Keratinocyte (primary cell): ENCODE measurements around the gene STK33. TPM values are rescaled to one million over a fixed set of nuclear protein-coding genes. Genes with fewer than 3 reads are reported as not detected.

Source experiments
- DNase-seq: peaks from one replicate; pipeline ENCODE4 v3.0.0-alpha.2; 2011; ENCODE audit warnings: low read depth, missing footprints, low spot score
- FAIRE-seq: peaks from 2 replicates; lab custom pipeline; 2011; peaks lifted over from hg19 to GRCh38; lab: Jason Lieb, UNC
- H2AFZ ChIP-seq: 2 replicates; pipeline ENCODE4 v1.6.0; 2012; ENCODE audit warnings: low read length, control low read depth, inconsistent platforms; ENCODE audit not compliant: control insufficient read depth
- H3K27ac ChIP-seq: 2 replicates; pipeline ENCODE4 v1.5.1; 2011; ENCODE audit warnings: low read length; ENCODE audit not compliant: control insufficient read depth, insufficient read depth
- H3K27me3 ChIP-seq: 3 replicates; pipeline ENCODE4 v1.6.0; 2011; ENCODE audit warnings: low read length; ENCODE audit not compliant: control insufficient read depth, insufficient read depth; ENCODE audit errors: extremely low read depth
- H3K36me3 ChIP-seq, 2 experiments: 2 replicates in 1 of 2; 3 replicates in 1 of 2; pipeline ENCODE4 v1.5.1; 2011; ENCODE audit warnings: low read length in 2 of 2, mild to moderate bottlenecking in 1 of 2; ENCODE audit not compliant: control insufficient read depth in 2 of 2, insufficient read depth in 2 of 2; ENCODE audit errors: extremely low read depth in 1 of 2
- H3K4me1 ChIP-seq: 3 replicates; pipeline ENCODE4 v1.5.1; 2011; ENCODE audit warnings: low read length; ENCODE audit not compliant: control insufficient read depth, insufficient read depth; ENCODE audit errors: extremely low read depth
- H3K4me2 ChIP-seq: 3 replicates; pipeline ENCODE4 v1.6.0; 2011; ENCODE audit warnings: low read depth, low read length; ENCODE audit not compliant: control insufficient read depth, insufficient read depth; ENCODE audit errors: extremely low read depth
- H3K4me3 ChIP-seq, 3 experiments: fragments of 200-600 bp in 1 of 3; sonication (generic) in 1 of 3; 2 replicates in 2 of 3; 3 replicates in 1 of 3; pipeline ENCODE4 v1.5.1; 2011 to 2016; ENCODE audit warnings: low read length in 3 of 3, mild to moderate bottlenecking in 3 of 3, control low read depth in 2 of 3, inconsistent platforms in 1 of 3, low read depth in 1 of 3, mixed read lengths in 1 of 3, mixed run types in 1 of 3, moderate library complexity in 1 of 3; ENCODE audit not compliant: control insufficient read depth in 2 of 3, insufficient read depth in 2 of 3; ENCODE audit errors: extremely low read depth in 1 of 3
- H3K79me2 ChIP-seq: 2 replicates; pipeline ENCODE4 v1.6.0; 2012; ENCODE audit warnings: low read length; ENCODE audit not compliant: control insufficient read depth, insufficient read depth
- H3K9ac ChIP-seq: 3 replicates; pipeline ENCODE4 v1.6.0; 2011; ENCODE audit warnings: low read length; ENCODE audit not compliant: control insufficient read depth, insufficient read depth; ENCODE audit errors: extremely low read depth
- H3K9me1 ChIP-seq: 3 replicates; pipeline ENCODE4 v1.6.0; 2011; ENCODE audit warnings: low read length; ENCODE audit not compliant: control insufficient read depth, insufficient read depth; ENCODE audit errors: extremely low read depth
- H3K9me3 ChIP-seq: 2 replicates; pipeline ENCODE4 v1.5.1; 2012; ENCODE audit warnings: low read depth, low read length; ENCODE audit not compliant: control insufficient read depth
- H4K20me1 ChIP-seq: 3 replicates; pipeline ENCODE4 v1.6.0; 2011; ENCODE audit warnings: low read length; ENCODE audit not compliant: control insufficient read depth, insufficient read depth; ENCODE audit errors: extremely low read depth
- EZH2 ChIP-seq: IDR thresholded peaks from one replicate; pipeline ENCODE4 v1.6.1; 2012; ENCODE audit warnings: inconsistent platforms, mild to moderate bottlenecking, low read length, moderate library complexity
- dilution Hi-C: fragments of 300-500 bp; cut with MboI; formaldehyde crosslinking; loops from one replicate; pipeline ENCODE4 v1.7.0; 2020; ENCODE audit warnings: low sequenced_read_pairs; ENCODE audit not compliant: extremely low pct_ligation_motif_present
- polyA plus RNA-seq, 5 experiments: library from polyadenylated mRNA; depleted of rRNA in 3 of 5; stranded (reverse) in 3 of 5; stranded (forward) in 1 of 5; unstranded in 1 of 5; fragments of >200 nt; gene quantifications; 1 replicate in 1 of 5; 2 replicates in 3 of 5; 3 replicates in 1 of 5; pipeline versions ENCODE4 v1.2.1 to v1.2.3, GENCODE V29; 2011 to 2012; ENCODE audit warnings: missing spikeins in 2 of 5, low read depth in 1 of 5, low replicate concordance in 1 of 5
- TF ChIP-seq, protein P1 (sequence below), 3 experiments: IDR thresholded peaks in 1 of 3; conservative IDR thresholded peaks in 1 of 3; optimal IDR thresholded peaks in 1 of 3; 2 replicates in 2 of 3; 3 replicates in 1 of 3; pipeline versions ENCODE3 to v1.5.1; 2011; ENCODE audit warnings: low read length in 3 of 3, mild to moderate bottlenecking in 3 of 3, moderate library complexity in 2 of 3, control low read depth in 1 of 3, inconsistent platforms in 1 of 3; ENCODE audit not compliant: insufficient read depth in 2 of 3; ENCODE audit errors: extremely low read depth in 1 of 3

The STK33 gene
- polyA plus RNA-seq, 1 donor (not counting 4 experiments of a cell fraction or from before 2014, with no cell fraction given), result 0.05 TPM

GRCh38 chr11:8621147-8621546, 27.1 kb upstream of the STK33 start:
- Histone ChIP-seq H2AFZ (no peak overlapping the region), H3K9me1 (no peaks in the 10 kb centered on the region), H3K79me2 (no peaks in the 10 kb centered on the region), H3K9ac (no peak overlapping the region), H3K9me3 (no peaks in the 10 kb centered on the region), H3K36me3 (peaks cover 12 to 41% of the 10 kb centered on the region in 2 experiments), H3K4me1 (no peaks in the 10 kb centered on the region), H4K20me1 (no peaks in the 10 kb centered on the region), H3K4me2 (no peak overlapping the region), H3K27me3 (no peaks in the 10 kb centered on the region), H3K4me3 (no peak overlapping the region), H3K27ac (no peak overlapping the region)
- TF ChIP-seq EZH2, result no peak
- TF ChIP-seq, protein P1, sequence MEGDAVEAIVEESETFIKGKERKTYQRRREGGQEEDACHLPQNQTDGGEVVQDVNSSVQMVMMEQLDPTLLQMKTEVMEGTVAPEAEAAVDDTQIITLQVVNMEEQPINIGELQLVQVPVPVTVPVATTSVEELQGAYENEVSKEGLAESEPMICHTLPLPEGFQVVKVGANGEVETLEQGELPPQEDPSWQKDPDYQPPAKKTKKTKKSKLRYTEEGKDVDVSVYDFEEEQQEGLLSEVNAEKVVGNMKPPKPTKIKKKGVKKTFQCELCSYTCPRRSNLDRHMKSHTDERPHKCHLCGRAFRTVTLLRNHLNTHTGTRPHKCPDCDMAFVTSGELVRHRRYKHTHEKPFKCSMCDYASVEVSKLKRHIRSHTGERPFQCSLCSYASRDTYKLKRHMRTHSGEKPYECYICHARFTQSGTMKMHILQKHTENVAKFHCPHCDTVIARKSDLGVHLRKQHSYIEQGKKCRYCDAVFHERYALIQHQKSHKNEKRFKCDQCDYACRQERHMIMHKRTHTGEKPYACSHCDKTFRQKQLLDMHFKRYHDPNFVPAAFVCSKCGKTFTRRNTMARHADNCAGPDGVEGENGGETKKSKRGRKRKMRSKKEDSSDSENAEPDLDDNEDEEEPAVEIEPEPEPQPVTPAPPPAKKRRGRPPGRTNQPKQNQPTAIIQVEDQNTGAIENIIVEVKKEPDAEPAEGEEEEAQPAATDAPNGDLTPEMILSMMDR (optimal IDR thresholded peaks at IDR 0.05 in 1 of 3, IDR thresholded peaks at IDR 0.05 in 1 of 3, conservative IDR thresholded peaks at IDR 0.05 in 1 of 3; ENCODE audit: extremely low read depth in 1 of 3, insufficient read depth in 2 of 3, low read length in 3 of 3), result no peak
- dilution Hi-C loops, result no loop called here
- DNase-seq (no peak), FAIRE-seq (no peak)

DNA sequence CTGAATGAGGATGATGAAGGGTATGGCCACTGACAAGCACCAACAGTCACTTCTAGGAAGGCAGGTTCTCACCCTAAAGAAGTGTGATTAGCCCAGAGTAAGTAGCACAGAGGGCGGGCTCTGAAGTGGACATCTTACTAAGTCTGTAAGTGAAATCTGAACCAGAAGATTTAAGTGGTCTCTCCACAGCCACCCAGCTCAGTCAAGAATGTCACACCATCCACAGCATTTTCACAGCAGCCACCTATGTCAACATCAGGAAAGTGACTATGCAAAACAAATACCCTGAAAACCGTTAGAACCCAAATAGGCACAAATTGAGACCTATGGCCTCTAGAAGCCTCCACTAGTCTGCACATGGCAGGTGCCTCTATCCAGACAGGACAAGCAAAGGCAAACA, 23.0 kb upstream of the STK33 start:
- no peaks in the 10 kb centered on the region for H3K27me3 ChIP-seq
- peaks cover 0 to 23% of the 10 kb centered on the region in 2 experiments for H3K36me3 ChIP-seq

More for the DNA sequence above, 23.0 kb upstream of the STK33 start:
- no peaks in the 10 kb centered on the region for H4K20me1 ChIP-seq
- H3K79me2 ChIP-seq, result no peaks in the 10 kb centered on the region
- no peak overlapping the region for H3K27ac ChIP-seq
- H3K4me1 ChIP-seq, result peaks cover 7% of the 10 kb centered on the region
- H3K9me3 ChIP-seq, result no peaks in the 10 kb centered on the region
- H2AFZ ChIP-seq, result no peak overlapping the region
- no peak overlapping the region for H3K9ac ChIP-seq
- no peak overlapping the region for H3K4me2 ChIP-seq
- DNase-seq, result no peak
- no peak for FAIRE-seq
- no peaks in the 10 kb centered on the region for H3K9me1 ChIP-seq
- dilution Hi-C loops, result no loop called here
- TF ChIP-seq EZH2, result no peak
- TF ChIP-seq, protein P1 (optimal IDR thresholded peaks at IDR 0.05 in 1 of 3, IDR thresholded peaks at IDR 0.05 in 1 of 3, conservative IDR thresholded peaks at IDR 0.05 in 1 of 3; ENCODE audit: extremely low read depth in 1 of 3, insufficient read depth in 2 of 3, low read length in 3 of 3), result no peak
- no peak overlapping the region for H3K4me3 ChIP-seq
